Fibroblast of pulmonary artery (primary cell): Measurements from ENCODE around the gene PDE4D.

Experiments used
- DNase-seq: peaks from one replicate; pipeline ENCODE4 v3.0.0-alpha.2; 2010; ENCODE audit warnings: low read depth
- H3K4me3 ChIP-seq: replicated peaks from 2 replicates; pipeline ENCODE4 v1.5.1; 2011; ENCODE audit warnings: low read depth, mild to moderate bottlenecking, control low read depth, low read length, moderate library complexity
- CTCF ChIP-seq: IDR thresholded peaks from 2 replicates; pipeline ENCODE4 v1.5.1; 2011; ENCODE audit warnings: mild to moderate bottlenecking, control low read depth, low read length, inconsistent platforms; ENCODE audit errors: missing control alignments

Gene PDE4D

GRCh38 chr5:59238126-59238902, 655.2 kb downstream of the PDE4D start:
- no peak for DNase-seq
- no peak overlapping the region for H3K4me3 ChIP-seq
- TF ChIP-seq CTCF = no peak

GRCh38 chr5:59236986-59237385, 656.5 kb downstream of the PDE4D start:
- TF ChIP-seq CTCF = no peak
- H3K4me3 ChIP-seq = no peak overlapping the region
- DNase-seq = peak; percentile 8

- H3K4me3 ChIP-seq = no peak overlapping the region
- DNase-seq = peak; percentile 11
- no peak for TF ChIP-seq CTCF
Observed at GRCh38 chr5:59236448-59236847, 657.1 kb downstream of the PDE4D start.

- TF ChIP-seq CTCF = no peak
- no peak for DNase-seq
Observed at GRCh38 chr5:59234236-59234635, 659.3 kb downstream of the PDE4D start.

GRCh38 chr5:59231221-59231931, 662.1 kb downstream of the PDE4D start:
- TF ChIP-seq CTCF = no peak
- no peak overlapping the region for H3K4me3 ChIP-seq
- no peak for DNase-seq

More at GRCh38 chr5:59234236-59234635, 659.3 kb downstream of the PDE4D start:
- no peak overlapping the region for H3K4me3 ChIP-seq

- DNase-seq = no peak
- no peak for TF ChIP-seq CTCF
- H3K4me3 ChIP-seq = no peak overlapping the region
Observed at GRCh38 chr5:59222687-59223511, 670.6 kb downstream of the PDE4D start.
